NB4 (cell line): Measurements from ENCODE around the gene PNMA1.

Experiments
- MYC ChIP-seq: IDR thresholded peaks from 2 replicates; pipeline ENCODE4 v1.6.1; 2011; ENCODE audit warnings: low read depth, low read length
- POLR2A ChIP-seq: IDR thresholded peaks from 2 replicates; pipeline ENCODE4 v1.6.1; 2011; ENCODE audit warnings: mild to moderate bottlenecking; ENCODE audit not compliant: insufficient read length; ENCODE audit errors: extremely low read depth
- TF ChIP-seq, protein P1 (sequence below): IDR thresholded peaks from one replicate; pipeline ENCODE4 v1.5.1; 2012; ENCODE audit warnings: low read depth, low read length

DNA sequence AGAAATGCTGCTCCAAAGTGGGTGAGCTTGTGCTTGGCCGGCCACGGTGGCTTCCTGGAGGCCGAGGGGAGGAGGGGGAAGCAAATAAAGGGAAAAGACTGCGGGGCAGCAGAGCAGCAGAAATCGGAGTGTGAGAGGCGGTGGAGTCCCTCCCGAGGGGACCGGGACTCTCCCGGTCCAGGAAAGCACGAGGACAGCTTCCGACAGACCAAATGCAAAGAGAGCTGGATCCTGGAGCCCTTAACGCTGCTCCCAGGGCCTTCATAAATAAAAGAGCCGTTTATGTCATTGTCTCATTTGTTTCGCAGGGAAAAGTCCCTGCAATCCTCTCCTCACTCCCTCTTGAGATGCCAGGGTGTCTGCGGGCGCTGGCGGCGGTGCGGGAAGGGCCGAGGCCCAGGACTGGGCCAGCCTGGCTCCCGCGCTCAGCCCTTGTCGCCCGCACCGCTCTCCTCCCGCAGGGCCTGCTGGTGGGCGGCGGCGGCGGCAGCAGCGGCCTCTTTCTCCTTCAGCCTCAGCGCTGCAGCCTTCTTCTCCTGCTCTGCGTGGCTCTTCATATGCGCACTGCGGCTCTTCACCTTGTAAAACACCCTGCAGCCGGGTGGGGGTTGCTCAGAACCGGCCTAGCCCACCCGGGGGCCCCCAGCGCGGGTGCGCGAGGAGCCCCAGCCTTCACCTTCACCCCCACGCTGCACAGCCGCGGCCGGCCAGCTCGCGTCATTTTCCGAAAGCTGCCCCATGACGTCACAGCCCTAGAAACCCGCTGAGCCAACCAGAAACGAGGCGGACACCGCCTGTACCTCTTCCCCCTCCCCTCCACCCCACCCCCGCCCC is 4.5 kb upstream of the PNMA1 start:
- TF ChIP-seq, protein P1, sequence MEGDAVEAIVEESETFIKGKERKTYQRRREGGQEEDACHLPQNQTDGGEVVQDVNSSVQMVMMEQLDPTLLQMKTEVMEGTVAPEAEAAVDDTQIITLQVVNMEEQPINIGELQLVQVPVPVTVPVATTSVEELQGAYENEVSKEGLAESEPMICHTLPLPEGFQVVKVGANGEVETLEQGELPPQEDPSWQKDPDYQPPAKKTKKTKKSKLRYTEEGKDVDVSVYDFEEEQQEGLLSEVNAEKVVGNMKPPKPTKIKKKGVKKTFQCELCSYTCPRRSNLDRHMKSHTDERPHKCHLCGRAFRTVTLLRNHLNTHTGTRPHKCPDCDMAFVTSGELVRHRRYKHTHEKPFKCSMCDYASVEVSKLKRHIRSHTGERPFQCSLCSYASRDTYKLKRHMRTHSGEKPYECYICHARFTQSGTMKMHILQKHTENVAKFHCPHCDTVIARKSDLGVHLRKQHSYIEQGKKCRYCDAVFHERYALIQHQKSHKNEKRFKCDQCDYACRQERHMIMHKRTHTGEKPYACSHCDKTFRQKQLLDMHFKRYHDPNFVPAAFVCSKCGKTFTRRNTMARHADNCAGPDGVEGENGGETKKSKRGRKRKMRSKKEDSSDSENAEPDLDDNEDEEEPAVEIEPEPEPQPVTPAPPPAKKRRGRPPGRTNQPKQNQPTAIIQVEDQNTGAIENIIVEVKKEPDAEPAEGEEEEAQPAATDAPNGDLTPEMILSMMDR, result no peak
- TF ChIP-seq POLR2A (no peak), MYC (no peak)
